GM21717 (cell line): ENCODE results near the gene CAPN5.
"Not testable (repeated sequence)": the region's sequence is repeated elsewhere in the genome, so short reads cannot be mapped to it uniquely, and the experiment has no call there.

Experiments used
- ATAC-seq: cut with Tn5 transposase; IDR thresholded peaks from one replicate; pipeline ENCODE4 v1.9.1; 2021; ENCODE audit warnings: mild to moderate bottlenecking, moderate library complexity; ENCODE audit not compliant: unreplicated experiment

The CAPN5 gene

GRCh38 chr11:77066229-77067042, at the start of gene CAPN5:
Gene CAPN5, plus strand, starts transcription at chr11:77066971. Its CDS starts 17,916 bp downstream, at chr11:77084887.
- peak; percentile 70 for ATAC-seq

- not testable (repeated sequence) for ATAC-seq
These were observed 48.3 kb upstream of the CAPN5 start for GRCh38 chr11:77018396-77018924.

- no peak for ATAC-seq
These were observed 46.7 kb upstream of the CAPN5 start for GRCh38 chr11:77019976-77020595.

GRCh38 chr11:77020734-77021133, 46.0 kb upstream of the CAPN5 start:
- no peak for ATAC-seq

- no peak for ATAC-seq
These were observed 42.0 kb upstream of the CAPN5 start for GRCh38 chr11:77024745-77025144.

- ATAC-seq = no peak
These were observed 40.5 kb upstream of the CAPN5 start for GRCh38 chr11:77026221-77026620.

- ATAC-seq = no peak
These were observed 40.0 kb upstream of the CAPN5 start for GRCh38 chr11:77026743-77027142.

GRCh38 chr11:77027275-77027674, 39.5 kb upstream of the CAPN5 start:
- no peak for ATAC-seq

GRCh38 chr11:77029829-77030228, 36.9 kb upstream of the CAPN5 start:
- ATAC-seq = no peak

- no peak for ATAC-seq
These were observed 35.8 kb upstream of the CAPN5 start for GRCh38 chr11:77030834-77031414.

- ATAC-seq = no peak
These were observed 35.2 kb upstream of the CAPN5 start for GRCh38 chr11:77031599-77031998.

GRCh38 chr11:77035039-77035438, 31.7 kb upstream of the CAPN5 start:
- no peak for ATAC-seq

- ATAC-seq = no peak
These were observed 31.2 kb upstream of the CAPN5 start for GRCh38 chr11:77035580-77035979.

GRCh38 chr11:77036398-77036797, 30.4 kb upstream of the CAPN5 start:
- no peak for ATAC-seq

- no peak for ATAC-seq
These were observed 29.7 kb upstream of the CAPN5 start for GRCh38 chr11:77037057-77037456.

- peak; percentile 33 for ATAC-seq
These were observed 28.5 kb upstream of the CAPN5 start for GRCh38 chr11:77038029-77038824.

GRCh38 chr11:77038825-77039326, 27.9 kb upstream of the CAPN5 start:
- ATAC-seq = peak; percentile 48

- no peak for ATAC-seq
These were observed 27.0 kb upstream of the CAPN5 start for GRCh38 chr11:77039491-77040400.

GRCh38 chr11:77040401-77040777, 26.4 kb upstream of the CAPN5 start:
- no peak for ATAC-seq

- ATAC-seq = no peak
These were observed 25.9 kb upstream of the CAPN5 start for GRCh38 chr11:77040889-77041288.
